NCI-H2107 treated with DMSO at 0.1 percent for 48 hours (cell line): ENCODE data around the gene WWTR1.

Source experiments
- DNase-seq: peaks from one replicate; lab custom pipeline; 2025; ENCODE audit not compliant: unreplicated experiment; lab: John Stamatoyannopoulos, UW

The WWTR1 gene

DNA sequence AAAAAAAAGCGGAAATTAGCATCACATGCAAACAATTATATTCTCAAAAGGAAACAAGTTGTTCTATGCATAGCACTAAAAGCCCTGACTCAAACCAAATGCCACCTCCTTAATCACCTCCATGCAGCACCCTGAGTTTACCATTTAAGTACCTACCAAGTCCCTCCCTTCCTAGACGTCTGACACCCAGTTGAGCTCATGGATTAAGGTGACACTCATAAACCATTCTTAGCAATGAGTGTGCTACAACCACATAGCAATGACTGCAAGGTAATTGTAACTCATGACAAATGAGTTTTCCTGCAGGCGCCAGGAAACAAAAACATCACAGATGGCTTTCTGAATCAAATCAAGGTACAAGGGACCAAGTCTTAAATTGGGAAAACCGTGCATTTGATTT lies 32.0 kb downstream of the WWTR1 start:
- DNase-seq = no peak

DNA sequence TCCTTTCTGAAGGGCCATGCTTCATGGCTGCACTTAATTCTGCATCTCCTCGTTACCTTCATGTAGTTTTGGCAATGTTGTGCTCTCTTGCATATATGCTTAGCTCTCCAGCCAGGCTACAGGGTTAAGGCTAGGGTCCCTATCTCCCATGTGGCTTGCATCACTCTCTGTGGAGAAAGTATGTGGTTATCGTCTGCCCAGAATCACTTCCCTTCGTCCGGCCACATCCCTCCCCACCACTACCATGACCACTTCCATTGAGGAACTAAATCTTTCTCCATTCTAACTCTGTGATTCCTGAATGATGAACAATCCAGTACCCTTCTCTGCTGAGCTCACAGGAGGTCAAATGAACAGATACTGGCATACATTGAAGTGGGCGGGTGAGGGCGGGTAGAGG lies 34.0 kb downstream of the WWTR1 start:
- DNase-seq = no peak

DNA sequence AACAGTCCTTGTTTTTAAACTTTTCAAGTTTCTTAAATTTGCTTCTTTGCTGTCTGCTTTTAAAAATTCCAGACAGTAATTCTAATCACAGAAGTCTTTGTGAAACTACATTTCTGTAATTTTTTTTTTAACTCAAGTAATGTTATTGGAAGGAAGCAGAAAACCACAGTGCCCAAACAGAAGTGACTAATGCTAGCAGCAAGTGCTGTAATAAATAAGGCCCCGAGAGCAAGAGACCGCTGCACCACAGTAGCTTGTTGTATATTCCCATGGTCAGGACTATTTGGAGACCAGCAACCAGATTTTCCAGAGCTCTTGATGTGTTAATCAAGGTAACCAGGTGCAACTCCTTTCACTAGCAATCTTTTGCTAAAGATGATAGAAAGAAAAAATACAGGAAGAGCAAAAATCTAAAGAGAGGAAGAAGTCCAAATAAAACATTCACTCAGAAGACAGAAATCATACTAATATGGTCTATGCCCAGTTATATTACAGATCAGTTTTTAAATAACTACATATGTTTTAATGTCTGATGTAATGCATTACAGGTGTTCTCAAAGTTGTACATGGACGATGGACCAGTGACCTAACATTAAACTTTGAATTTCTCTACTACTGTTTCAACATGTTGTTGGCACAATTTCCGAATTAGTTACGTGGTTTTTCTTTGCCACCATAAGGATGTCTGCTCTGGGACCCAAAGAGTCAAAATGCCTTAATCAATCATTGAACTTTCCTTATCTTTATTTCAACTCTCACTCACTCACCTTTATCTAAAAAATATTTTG lies 36.4 kb downstream of the WWTR1 start:
- no peak for DNase-seq

DNA sequence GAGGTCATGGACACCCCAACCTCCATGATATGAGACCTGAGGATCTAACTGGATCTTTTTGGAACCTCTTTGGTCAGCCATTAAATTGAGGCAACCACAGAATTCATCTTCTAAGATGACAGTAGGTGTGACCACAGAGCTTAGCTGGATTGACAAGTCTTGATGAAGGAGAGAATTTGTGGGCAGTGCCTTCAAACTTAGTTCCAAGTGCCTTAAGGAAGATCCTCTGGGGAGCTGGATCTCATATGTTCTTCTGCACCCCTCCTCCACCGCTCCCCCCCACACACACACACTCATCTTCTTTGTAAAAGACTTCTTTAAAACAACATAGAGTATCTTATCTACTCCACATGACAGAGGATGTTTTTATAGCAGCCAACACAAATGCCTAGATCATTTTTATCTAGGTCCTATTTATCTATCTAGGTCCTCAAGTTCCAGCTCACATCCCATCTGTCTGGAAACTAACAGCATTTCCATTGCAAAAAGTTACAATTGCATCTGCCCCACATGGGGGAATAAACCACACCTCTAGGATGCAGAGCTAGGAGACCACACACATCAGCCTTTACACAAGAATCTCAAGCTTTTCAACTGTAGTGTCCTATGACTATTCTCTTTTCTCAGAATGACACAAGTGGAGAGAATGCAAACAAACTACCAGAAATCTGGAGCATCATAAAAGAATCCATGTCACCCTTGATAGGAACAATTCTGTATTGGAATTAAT lies 37.4 kb downstream of the WWTR1 start:
- DNase-seq = no peak

DNA sequence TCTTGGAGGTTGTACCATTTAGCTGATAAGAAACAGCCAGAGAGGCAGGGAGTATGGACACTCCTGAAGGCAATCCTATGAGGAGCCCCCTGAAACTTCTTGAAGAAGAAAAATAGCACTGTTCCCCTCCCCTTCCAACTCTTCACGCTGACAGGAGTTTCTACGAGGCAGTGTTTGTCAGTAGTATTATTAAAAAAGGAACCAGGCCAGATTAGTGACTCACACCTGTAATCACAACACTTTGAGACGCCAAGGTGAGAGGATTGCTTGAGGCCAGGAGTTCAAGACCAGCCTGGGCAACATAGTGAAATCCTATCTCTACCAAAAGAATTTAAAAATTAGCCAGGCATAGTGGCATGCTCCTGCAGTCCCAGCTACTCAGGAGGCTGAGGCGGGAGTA lies 38.7 kb downstream of the WWTR1 start:
- DNase-seq = no peak

DNA sequence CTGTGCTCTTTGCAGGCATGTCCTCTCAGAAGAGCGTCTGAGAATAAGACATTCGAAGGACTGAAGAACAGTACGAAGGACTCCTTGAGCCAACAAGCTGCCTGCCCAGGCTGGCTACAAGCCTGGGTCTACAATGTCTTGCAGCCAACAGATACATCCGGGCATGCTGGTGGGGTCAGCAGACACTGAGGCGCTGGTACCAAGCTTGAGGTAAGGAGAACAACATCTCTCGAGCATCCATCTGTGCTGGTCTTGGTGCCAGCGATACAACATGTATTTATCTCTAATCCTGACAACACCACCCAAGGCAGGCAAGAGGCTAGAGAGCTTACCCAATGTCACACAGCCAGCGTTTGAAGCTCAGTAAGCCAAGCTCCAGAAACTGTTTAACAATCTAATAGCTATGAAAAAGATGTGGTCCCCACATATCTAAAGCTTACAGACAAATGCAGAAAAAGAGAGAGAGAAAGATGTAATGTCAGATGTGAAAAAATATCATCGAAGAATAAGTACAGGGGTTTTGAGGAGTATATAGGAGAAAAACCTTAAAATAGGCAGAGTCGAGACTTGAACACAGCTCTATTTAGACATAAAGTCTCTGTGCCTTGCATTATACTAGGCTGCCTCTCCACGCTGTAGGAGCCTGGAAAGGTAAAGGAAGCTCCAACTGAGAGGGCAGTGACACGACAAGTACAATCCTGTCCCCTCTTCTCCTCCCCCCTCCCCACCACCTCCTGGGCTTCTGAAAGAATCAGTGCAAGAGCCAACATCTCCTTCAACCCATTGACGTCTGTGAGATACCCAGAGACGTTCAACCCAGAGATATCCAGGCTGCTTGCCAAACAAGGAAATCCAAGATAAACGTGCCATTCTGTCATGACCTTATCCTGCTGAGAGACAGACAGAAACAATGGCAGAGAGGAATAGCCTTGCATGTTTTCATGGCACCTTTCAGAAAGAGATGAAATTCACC lies 39.4 kb downstream of the WWTR1 start:
- no peak for DNase-seq

DNA sequence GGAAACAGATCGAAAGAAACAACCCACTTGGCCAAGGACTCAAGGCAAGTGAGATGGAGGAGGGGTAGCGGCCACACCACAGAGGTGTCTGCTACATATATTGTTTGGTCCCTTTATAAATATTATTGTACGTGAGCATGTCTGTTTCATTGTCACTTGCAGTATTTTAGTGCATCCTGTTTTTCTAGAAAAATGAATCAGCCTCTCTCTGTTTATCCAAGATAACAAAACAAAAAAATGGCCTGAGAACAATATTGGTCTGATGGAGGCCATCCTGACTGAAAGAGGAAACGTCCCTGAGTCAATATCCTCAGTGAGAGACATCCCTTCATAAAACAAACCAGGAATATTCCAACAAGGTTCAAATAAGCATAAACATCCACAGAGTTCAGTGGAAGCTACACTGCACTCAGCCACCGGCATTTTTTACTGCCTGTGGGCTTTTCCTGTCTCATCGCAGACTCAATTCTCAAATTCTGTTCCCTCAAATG lies 42.0 kb downstream of the WWTR1 start:
- no peak for DNase-seq

DNA sequence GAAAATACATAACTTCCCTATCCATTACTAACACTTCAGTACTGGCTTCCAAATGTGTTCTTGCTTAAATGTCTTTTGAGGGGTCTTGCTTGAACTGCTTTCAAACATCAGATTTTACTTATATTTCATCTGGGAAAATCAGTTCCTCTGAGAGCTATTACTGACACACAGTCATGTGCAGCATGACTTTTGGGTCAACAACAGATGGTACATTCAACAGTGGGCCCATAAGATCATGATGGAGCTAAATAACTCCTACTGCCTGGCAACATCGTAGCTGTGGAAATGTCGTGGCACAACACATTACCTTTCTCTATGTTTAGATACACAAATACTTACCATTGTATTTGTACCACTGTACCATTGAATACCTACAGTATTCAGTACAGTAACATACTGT lies 43.8 kb downstream of the WWTR1 start:
- DNase-seq = no peak

DNA sequence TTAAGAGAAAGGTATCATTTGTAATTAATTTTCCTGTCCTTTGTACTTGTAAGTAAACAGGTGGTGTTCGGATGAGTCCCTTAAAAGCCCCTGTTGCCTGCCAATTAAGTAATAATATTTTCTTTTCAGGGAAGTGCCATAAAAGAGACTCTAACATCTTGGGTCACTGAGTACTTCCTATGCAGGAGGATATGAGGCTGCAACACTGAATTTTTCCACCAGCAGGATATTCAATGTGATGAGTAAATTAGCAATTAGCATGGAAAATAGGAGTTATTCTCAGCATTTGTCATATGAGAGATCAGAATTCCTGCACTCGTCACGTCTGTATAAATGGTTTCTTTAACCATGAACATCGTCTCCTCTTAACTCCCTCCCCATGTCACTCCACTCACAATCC lies 45.4 kb downstream of the WWTR1 start:
- DNase-seq = no peak

DNA sequence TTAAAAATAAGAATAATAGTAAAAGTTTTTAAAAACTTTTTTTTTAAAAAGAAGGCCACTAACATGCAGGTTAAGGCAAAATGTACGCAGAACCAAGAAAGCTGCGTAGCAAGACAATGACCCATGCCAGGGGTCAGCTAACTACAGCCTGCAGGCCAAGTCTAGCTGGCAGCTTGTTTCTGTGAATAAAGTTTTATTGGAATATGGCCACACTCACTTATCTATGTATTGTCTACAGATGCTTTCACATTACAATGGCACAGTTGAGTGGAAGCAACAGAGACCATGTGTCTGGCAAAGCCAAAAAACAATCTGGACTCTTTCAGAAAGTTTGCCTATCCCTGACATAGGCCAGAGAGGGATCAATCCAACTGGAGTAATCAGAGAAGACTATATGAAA lies 46.7 kb downstream of the WWTR1 start:
- no peak for DNase-seq

DNA sequence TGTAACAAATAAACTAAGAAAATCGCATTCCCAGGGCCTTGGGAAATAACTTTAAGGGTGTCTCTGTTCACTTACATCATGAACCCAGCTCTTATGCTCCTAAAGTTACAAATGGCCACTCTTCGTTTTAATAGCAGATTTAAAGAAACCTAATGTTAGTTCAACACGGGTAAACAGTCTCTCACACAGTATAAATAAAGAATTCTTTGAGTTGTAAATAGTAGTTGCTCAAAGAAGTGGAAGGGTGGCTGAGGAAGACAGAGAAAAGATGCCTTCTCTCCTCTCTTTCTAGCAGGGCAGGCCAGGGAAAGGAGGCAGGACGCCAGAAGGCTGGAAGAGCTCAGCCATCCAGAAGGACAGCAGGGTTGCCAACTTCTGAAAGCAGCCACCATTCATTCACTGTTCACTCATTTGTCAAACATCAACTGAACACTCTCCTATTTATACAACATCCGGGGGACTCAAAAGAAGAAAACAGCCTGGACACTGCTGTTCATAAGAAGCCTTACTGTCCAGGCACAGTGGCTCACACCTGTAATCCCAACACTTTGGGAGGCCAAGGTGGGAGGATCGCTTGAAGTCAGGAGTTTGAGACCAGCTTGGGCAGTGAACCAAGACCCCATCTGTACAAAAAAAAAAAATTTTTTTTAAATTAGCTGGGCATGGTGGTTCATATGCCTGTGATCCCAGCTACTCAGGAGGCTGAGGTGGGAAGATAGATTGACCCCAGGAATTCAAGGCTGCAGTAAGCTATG lies 47.3 kb downstream of the WWTR1 start:
- no peak for DNase-seq

DNA sequence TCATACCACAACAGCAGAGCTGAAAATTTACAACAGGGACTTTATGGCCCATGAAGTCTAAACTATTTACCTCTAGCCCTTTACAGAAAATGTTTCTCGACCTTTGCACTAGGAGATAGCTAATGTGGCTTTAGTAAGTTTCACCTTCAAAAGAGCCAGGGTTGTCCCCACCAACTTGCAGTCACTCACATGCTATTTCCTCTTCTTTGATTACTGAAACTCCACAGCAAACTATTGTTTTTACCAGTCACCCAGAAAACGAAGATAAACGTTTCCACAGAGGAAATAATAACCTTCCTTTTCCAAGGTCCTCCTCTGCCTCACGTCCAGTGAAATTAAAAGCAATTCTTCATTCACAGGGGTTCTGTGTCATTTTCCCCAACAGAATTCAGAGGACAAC lies 48.2 kb downstream of the WWTR1 start:
- DNase-seq = no peak

DNA sequence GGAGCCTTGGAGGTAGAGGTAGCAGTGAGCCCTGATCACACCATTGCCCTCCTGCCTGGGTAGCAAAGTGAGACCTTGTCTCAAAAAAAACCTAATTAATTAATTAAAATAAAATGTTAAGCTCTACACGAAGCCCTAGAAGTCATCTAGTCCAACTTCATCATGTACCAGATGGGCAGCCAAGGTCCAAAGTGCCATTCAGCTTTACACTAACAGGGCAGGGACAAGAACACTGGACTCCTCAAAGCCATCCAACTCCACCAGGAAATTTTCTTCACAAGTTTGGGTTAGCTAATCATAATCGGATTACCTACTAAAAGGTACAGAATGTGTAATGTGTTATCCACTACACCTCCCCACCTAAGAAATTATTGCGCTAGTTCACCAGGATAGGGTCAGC lies 48.8 kb downstream of the WWTR1 start:
- DNase-seq = no peak

DNA sequence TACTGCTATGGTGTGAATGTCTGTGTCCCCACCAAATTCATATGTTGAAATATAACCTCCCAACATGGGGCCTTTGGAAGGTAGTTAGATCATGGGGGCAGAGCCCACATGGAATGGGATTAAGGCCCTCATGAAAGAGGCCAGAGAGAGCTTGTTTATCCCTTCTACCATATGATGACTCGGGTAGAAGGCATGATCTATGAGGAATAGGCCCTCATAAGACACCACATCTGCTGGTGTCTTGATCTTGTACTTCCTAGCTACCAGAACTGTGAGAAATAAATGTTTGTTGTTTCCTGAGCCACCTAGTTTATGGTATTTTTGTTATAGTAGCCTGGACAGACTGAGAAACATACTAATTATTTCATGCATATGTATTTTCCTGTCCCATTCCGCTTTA lies 51.9 kb downstream of the WWTR1 start:
- DNase-seq = no peak

DNA sequence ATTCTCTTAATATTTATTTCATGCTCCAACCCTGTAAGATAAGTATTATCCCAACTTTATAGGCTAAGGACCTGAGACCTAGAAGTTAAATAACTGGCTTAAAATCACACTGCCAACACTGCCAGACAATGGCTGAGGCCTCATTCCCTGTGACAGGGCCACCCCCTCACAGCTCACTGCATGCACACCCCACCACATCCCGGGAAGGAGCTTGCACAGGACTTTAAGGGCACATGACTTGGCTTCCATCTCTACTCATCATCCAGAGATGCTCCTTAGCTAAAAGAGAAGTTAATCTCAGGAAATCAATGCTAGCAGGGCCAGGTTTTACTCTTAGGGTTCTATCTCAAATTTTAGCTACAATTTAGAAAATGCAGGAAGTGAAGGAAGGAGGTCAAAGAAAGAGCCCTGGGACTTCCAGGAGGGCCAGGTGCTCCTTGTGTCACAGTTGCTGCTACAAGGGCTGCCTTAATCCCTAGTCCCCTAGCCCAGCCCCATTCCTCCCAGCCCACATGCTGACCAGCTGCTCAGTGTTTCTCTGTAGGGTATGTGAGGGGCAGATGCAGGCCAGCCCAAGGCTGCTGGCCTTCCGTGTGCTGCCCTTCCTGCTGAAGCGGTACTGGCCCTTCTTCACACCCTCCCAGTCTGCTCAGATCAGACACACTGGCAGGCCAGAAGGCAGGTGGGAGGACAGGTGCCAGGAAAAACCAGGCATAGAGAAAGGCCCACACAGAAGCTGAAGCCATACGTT lies 53.5 kb downstream of the WWTR1 start:
- DNase-seq = no peak

DNA sequence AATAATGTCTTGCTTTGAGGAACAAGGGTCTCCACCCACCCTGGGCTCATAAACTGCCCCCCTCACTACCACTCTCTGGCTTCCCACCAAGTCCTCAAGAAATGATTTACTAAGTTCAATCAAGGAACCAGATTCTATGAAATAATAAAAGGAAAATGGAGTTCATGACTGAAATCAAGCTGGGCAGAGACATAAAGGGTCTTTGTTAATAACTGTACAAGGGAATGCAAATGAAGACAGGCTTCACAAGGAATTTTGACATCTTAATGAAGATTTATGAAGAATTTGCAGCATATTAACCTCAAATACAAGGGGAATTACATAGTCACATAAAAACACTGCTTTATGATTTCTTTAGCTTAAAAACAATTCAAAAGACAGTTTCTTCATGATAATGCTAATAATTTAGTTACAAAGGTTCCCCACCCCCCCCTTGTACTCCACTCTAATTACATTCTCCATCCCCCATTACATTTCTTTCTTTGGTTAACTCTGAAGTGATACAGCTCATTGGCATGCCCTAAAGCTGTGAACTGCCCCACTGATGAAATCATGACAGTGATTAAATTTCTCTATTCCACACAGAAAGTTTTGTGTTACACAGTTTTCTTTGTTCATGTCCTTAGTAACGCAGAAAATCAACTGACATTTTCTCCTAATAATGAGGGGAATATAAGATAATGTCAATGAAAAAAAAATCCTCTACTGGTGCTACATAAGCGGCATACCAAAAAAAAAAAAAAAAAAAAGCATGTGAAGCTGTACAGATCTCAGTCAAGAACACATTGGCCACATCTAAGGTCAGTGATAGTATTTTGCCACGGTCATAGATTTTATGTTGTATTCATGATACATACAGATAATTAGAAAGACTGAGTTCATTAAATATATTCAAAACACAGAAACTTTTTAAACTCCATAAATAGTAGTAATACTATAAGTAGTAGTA lies 54.4 kb downstream of the WWTR1 start:
- DNase-seq = no peak

DNA sequence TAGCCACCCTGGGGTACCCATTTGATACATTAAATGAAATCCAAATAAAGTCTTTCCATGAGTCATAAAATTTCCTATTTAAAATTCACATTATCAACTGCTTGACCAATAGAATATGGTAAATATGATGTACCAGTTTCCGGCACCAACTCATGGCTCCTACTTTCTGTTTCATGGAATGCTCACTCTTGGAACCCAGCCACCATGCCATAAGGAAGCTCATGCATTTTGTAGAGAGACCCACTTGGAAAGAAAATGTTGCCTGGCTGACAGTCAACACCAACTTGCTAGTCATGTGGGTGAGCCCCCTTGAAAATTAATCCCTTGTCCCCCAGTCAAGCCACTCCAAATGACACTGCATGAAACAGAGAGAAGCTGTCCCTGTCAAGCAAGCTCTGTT lies 57.2 kb downstream of the WWTR1 start:
- DNase-seq = no peak

DNA sequence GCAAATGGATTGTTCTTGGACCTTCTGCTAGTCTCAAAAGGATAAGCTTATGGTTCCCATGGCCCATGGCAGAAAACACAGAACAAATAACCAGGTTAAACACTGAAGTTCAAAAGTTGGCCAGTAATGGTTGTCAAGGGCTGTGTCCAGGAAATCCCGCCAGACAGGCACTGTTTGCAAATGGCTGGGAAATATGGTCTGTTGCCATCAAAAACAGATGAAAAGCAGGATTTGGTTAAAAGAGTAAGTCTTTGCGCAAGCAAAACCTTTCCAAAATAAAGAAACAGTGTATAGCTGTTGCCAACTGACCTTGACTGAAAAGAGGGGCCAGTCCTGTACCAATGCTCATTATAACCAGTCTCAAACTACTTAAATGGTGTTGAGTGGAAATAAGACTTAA lies 58.6 kb downstream of the WWTR1 start:
- no peak for DNase-seq
